Activated CD4-positive, alpha-beta T cell treated with anti-CD3 and anti-CD28 coated beads, Interleukin-2, amount 50 U/mL, for 16 hours (primary cell): ENCODE measurements around the gene TSPAN17.
"Not testable (repeated sequence)": the region's sequence is repeated elsewhere in the genome, so short reads cannot be mapped to it uniquely, and the experiment has no call there.

Experiments used
- DNase-seq: peaks from one replicate; pipeline ENCODE4 v3.0.0-alpha.2; 2020

TSPAN17 gene

DNA sequence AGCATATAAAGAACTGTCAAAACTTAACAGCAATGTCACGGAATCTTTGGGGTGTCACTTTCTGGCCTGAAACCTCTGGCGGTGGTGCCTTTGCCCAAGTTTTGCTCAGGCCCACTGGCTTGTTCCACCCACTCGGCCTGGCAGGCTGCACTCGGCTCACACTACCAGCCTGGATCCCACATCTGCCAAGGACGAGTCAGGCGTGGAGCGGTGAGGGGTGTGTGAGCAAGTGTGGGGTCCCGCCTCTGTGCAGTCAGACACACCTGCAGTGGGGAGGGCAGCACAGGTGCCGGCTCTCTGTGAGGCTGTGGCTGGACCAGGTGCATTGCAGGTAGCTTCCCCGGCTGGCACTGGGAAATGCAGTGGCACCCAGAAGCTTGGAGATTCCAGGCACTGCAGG lies 40.0 kb downstream of the TSPAN17 start:
- no peak for DNase-seq

DNA sequence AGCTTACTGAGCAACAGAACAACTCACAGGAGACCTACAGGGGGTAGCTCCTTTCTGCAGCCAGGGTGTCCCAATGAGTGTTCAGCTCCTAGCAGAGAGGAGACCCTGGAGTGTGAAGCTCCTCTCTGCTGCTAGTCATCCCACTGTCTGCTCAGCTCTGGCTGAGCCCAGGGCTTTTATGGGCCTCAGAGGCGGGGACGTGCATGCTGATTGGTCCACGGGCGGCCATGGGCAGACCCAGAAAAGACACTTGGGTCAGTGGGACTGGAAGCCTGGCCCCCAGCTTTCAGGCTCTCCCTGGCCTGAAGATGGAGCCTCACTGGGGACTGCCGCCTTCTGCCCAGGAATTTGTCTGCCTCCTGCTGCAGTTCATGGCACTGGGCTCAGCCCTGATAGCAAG lies 40.6 kb downstream of the TSPAN17 start:
- DNase-seq = no peak

DNA sequence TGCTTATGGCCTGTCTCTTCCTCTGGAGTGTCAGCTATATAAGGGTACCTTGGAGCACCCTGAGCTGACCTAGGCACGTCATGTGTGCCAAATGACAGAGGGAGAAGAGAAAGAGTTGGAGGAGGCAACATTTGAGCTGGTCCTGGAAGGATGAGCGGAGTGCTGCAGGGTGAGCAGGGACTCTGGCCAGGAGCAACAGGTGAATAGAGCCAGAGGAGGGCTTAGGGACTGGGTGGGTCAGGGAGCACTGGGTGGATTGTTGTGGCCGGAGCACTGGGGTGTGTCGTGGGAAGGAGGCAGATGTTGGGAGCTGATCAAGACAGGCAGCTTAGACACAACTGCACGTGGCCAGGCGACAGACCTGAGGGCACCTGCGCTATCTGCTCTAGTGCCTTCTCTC lies 43.6 kb downstream of the TSPAN17 start:
- DNase-seq = no peak

DNA sequence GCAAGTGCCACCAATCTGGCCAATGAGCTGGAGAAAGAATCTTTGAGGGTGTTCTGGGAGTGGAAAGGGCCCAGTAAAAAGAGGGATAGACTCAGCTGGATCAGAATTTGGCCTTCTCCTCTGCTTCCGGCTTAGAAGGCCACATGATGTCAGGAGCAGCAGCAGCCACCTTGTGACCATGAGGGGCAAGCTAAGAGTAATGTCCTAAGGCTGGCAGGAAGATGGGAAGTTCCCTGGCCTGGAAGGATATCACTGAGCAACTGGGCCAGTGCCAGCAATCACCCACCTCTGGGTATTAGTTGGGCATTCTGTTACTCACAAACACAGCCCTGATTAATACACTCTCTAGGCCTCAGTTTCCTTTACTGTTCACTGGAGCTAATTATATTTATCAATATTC lies 44.2 kb downstream of the TSPAN17 start:
- no peak for DNase-seq

DNA sequence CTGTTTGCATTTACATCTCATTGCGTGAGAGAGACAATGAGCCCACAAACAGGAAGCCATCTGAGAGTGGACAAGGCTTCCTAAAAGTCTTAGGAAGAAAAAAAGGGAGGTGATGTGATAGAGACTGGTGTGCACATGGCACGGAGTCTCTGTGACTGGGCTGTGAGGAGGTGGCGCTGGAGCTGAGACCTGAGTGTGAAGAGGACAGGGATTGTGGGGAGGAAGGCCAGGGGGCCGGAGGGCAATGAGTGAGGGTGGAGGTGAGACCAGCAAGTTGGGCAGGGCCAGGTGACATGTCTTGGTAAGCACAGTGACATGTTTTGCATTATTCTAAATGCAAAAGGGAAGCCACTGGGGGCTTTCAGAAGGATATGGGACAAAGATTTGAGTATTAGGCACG lies 45.0 kb downstream of the TSPAN17 start:
- DNase-seq = no peak

DNA sequence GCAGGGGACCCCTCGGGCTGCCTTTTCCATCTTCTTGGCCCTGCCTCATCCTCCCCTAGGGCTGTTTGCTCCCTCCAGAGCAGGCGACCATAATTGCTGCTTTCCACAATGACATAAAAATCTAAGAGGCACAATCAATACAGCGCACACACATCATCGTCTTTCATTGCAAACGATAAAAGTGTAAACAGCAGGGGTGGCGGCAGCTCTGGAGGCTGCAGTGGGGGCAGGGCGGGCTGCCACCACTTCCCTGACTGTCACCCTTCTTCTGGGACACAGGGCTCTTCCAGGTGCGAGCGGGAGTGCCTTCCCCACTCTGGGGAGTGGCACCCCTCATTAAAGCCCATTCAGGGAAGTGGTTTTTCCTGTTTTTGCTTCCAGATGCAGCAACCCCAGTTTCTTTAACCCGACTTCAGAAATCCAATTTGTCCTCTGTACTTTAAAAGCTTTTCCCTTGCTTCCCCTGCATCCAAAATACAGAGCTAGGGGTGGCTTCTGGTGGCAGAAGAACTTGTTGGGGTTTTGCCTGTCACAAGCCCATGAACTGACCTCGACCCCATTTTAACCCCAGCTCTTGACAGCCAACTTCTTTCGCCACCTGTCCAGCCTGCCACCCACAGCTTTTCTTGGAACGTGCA lies 45.7 kb downstream of the TSPAN17 start:
- no peak for DNase-seq

DNA sequence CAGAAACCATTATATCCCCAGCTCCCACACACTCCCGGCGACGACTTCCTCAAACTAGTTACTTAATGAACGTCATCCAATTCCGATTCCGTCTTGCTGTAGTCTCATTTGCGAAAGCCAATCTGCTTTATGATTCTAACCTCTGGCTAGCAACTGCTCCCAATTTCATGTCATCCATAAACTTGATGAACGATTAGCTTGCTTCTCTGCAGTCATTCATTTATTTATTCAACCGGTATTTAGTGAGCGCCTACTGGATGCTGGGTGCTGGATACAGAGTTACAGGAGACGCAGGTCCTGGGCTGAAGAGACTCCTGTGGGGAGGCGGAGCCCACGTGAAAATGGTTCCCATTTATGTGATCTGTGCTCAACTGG lies 46.2 kb downstream of the TSPAN17 start:
- no peak for DNase-seq

DNA sequence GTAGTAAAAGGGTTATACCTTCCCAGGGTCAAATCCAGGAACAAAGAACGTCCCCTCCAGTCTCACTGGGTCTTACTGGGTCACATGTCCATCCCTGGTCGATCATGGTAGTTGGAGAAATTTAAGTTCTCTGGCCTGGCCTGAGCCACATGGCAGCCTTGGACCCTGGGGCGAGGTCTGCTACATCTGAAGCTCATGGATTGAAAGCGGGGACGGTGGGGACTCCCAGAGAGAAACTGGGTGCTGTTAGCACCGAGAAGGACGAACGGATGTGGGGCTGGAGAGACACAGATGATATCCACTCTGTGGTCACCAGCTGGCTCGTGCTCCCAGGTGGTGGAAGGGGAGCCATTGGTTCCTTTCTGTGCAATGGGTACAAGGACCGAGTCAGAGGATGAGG lies 46.9 kb downstream of the TSPAN17 start:
- no peak for DNase-seq

DNA sequence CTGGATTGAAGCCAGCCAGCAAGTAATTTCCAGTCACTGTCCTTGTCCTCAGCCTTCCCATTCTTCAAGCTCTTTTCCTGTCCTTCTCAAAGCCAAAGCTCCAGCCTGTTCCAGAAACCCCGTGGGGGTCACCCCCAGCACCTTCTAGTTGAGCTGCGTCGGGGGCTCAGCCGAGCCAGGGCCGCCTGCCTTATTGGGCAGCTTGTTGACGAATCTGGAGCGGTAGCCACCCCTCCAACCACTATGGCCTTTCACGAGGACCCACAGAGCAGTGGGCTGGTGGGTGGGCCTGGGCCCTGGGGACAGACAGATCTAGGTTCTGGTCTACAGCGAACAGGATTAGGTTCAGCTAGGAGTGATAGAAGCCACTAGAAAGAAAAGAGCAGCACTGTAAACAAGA lies 47.3 kb downstream of the TSPAN17 start:
- no peak for DNase-seq

DNA sequence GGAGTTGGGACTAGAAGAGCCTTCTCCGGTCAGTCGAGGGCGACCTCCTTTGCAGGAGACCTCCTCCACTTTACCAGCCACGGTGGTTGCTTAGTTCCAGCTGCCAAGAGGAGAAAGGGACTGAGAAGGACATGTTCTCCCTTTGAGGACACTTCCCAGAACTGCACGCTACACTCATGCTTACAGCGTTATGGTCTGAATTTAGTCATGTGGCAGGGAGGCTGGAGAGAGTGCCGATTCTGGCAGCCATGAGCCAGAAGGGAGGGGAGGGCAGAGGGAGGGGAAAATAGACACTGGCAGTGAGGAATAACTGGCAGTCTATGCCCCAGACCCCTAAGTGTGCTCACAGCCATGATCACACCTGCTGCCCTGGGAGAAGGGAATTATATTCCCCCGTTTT lies 47.8 kb downstream of the TSPAN17 start:
- no peak for DNase-seq

DNA sequence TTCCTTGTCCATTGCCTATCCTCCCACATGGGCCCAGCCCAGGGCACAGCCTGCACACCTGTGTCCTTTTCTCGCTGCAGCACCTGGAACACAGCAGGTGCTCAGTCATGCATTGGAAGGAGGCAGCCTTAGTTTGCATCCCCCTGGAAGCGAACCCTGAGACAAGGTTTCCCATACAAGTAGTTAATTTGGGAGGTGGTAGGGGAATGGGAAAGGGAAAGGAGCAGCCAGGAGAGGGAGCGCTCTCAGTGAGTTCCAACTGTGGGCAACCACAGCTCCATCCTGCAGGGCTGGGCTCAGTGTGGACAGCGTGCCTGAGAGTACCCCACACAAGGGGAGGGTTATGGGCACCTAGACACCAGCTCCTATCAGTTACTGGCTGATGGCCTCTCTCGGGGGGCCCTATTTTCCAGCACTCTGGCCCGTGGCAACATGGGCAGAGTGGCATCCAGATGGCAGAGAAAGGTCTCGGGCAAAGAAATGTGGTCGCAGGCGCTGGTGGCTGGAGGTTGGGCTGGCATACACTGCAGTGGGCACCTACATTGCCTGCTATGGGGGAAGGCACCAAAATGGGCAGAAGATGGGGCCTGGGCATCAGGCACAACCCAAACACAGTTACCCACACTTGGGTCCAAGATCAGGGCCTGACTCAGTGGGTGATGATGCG lies 50.1 kb downstream of the TSPAN17 start:
- DNase-seq = no peak

DNA sequence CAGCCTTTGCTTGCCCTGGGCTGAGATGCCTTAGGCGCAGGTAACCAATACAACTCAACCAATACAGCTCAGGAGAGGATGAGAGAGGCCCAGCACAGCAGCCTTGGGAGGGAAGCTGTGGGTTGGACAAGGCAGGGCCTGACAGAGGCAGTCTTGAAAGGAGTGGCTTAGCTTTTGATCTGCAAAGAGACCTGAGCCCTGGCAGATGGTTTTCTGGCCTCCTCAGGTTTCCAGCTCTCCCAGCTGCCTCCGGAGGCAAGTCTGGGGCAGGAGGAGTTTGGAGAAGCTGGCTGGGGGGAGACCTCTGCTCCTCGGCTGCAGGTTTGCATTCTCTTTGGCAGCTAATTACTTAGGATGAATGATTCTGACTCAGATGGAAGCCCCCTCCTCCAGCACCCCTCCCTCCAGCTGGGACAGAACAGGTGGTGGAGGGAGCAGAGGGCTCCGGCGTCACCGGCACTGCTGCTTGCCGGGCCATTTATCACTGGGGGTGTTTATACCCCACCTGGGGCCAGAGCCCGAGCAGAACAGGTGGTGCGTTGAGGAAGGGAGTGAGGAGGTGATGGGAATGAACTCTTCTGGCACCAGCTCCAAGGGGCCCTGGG lies 50.8 kb downstream of the TSPAN17 start:
- no peak for DNase-seq

DNA sequence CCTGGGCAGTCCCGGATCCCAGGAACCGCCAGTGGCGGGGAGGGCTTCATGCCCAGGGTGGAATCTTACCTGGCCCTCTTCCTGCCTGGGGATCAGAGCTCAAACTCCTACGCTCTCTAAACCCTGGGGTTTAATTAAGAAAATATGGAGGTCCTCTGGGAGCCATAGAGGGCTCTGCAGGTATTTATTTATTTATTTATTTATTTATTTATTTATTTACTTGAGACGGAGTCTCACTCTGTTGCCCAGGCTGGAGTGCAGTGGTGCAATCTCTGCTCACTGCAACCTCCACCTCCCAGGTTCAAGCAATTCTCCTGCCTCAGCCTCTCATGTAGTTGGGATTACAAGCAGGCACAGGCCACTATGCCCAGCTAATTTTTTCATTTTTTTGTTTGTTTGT lies 52.2 kb downstream of the TSPAN17 start:
- not testable (repeated sequence) for DNase-seq

DNA sequence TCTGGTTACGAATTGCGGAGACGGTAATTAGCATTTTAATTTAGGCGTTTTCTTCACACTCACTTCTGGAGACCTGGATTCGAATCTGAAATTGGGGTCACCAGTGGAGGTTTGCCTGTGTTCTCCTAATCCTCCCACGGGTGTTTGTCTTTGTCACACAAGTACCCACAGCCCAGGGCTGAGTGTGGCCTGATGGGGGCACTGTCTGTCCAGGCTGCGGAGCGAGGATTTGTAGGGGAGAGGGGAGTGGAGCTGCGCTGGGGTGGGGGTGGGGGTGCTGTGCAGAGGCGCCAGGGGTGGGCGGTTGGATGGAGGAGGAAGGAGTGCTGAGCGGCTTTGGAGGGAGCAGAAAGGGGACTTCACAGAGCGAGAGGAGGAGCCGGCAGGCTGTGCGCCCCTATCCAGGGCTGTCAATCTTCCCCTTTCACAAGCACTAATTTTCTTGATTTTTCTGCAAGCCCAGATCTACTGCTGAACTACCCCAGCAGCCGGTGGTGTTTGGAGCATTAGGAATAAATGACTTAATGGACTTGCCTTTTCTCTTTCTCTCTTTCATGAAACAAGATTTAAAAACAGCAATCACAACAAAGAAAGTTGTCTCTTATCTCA lies 53.1 kb downstream of the TSPAN17 start:
- peak; percentile 11 for DNase-seq

DNA sequence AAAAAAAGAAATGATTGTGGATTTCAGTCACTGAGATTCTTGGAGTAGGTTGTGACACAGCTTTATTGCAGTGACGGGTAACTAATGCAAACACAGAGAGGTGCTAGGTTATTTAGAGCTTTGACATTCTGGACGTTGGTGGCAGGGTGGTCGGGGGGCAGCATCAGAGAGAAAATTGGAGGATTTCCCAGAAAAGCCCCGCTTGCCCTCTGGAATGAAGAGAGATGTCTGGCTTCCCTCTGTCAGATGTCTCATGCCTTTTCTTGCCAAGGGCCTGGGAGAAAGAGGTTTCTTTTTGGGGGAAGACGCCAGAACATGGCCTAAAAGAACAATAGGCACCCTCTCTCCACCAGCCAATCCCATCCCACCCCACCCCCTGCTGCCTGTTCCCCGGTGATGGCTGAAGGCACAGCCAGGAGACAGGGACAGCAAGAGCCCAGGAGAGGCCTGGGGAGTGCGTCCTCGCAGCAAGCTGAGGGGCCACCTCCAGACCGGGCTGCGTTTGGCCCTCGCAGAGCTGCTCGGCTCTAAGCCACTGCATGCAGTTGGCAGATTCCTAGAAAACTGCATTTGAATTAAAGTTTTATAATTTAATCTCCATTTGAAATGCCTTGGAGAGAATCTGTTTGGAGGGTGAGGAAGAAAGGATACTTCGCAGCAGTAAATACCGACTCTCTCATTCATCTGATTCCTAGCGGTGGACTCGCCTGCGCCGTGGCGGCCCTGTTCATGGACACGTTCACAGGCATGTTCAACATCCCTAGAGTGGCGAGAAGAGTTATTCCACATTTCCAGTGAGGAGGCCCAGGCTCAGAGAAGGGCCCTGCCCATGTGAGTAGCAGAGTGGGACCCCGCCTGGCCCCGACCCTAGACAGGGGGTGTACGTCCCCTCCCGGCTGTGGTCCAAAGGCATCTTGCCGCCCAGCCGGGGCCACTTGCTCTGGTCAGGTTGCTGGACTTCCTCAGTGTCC lies 55.7 kb downstream of the TSPAN17 start:
- DNase-seq = no peak

DNA sequence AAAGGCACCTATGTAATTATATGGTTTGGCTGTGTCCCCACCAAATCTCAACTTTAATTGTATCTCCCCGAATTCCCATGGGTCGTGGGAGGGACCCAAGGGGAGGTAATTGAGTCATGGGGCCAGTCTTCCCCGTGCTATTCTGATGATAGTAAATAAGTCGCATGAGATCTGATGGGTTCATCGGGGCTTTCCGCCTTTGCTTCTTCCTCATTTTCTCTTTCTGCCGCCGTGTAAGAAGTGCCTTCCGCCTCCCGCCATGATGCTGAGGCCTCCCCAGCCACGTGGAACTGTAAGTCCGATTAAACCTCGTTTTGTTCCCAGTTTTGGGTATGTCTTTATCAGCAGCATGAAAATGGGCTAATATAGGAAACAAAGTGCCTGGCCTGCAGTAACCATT lies 56.6 kb downstream of the TSPAN17 start:
- DNase-seq = no peak

DNA sequence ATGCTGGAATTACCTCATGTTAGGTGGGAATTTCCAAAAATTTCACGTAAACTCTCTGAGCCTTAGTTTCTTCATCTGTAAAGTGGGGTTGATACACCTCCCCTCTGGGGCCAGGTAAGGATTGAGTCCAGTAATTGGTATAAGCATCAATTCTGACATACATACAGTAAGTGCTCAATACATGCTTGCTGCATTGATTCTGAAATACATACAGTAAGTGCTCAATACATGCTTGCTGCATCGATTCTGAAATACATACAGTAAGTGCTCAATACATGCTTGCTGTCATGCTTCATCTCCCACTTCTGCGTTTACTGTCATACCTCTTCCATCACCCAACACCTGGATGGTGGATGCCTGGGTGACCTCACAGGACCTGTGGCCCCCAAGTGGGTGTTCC lies 57.1 kb downstream of the TSPAN17 start:
- DNase-seq = no peak

DNA sequence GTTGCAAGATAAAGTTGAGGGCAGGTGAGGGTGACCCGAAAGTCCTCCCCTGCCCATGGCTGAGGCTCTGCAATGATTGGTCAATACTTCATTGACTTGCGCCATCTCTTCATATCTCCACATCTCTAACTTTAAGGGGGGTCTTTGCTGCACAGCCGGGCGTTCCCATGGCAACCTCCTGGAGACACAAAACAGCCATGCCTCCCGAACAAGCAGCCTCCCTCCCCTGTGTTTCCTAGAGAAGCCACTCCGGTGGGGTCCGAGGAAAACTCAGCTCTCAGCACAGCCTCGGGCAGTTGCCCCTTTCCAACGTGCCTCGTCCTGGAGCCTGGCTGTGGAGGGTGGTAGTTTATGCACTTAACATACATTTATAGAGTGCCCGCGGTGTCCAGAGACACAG lies 57.5 kb downstream of the TSPAN17 start:
- no peak for DNase-seq
